GM12892 (cell line): ENCODE results near the gene SLC35G1.

ENCODE experiments used
- POLR2A ChIP-seq: IDR thresholded peaks from 2 replicates; pipeline ENCODE4 v1.6.1; 2011; ENCODE audit warnings: low read depth, low read length, control low read depth
- POLR2AphosphoS5 ChIP-seq: IDR thresholded peaks from 2 replicates; pipeline ENCODE4 v1.6.1; 2011; ENCODE audit warnings: low read depth, low read length, control low read depth
- TAF1 ChIP-seq: IDR thresholded peaks from 2 replicates; pipeline ENCODE4 v1.6.1; 2011; ENCODE audit warnings: low read depth, mild to moderate bottlenecking, control low read depth, low read length, borderline replicate concordance

DNA sequence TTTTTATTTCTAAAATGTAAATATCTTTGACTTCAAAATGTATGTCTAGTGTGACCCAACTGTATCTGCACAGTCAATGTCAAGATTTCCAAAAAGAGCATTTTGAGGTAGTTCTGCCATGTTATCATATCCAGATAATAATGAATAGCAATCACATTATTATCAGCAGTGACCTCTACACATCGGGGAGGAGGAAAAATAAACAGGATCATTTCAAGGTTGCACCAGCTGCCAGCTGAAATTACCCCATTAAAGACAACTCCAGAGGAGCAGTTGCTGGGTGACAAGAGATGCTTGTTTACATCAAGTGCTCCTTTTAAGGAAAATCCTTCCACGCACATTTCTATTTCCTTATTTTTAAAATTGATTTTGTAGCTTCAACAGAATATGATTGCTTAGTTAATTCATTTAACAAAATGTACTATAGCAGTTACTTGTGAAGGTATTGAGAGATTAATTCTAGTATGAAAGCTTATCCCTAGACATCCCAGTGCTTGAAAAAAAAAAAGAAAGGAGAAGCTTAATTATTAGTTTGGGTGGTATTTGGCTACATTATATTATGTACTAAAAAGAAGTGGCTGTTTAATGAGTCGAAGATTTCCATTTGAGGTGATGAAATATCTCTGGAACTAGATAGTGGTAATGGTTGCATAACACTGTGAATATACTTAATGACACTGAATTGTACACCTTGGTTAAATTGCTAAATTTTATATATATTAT lies 19.3 kb upstream of the SLC35G1 start:
- no peak for TF ChIP-seq POLR2A
- TF ChIP-seq POLR2AphosphoS5, result no peak
- TF ChIP-seq TAF1, result no peak
